IMR-90 (cell line): Measurements from ENCODE around the gene MEN1. TPM values are rescaled to one million over a fixed set of nuclear protein-coding genes. Genes with fewer than 3 reads are reported as not detected.
A peak's percentile ranks its signal among the peaks of the same experiment; 100 is the strongest.

ENCODE experiments used
- ATAC-seq: fragments of 200-7000 bp; cut with Tn5 transposase; 2 replicates; pipeline ENCODE4 v1.9.1; 2020; ENCODE audit warnings: low read depth, mild to moderate bottlenecking, moderate library complexity
- BruUV-seq: library from RNA; stranded (reverse); fragments of 400-500 nt; replicated peaks from 2 replicates; lab custom pipeline; 2021; lab: Mats Ljungman, UMichigan
- CTCF ChIA-PET: fragments of 300-600 bp; formaldehyde crosslinking; extraction: SDS; loops from one replicate; lab custom pipeline; 2021; ENCODE audit warnings: antibody characterized with exemption; lab: Yijun Ruan, JAX
- POLR2A ChIA-PET: fragments of 300-600 bp; sonication (Branson Sonifier 250); formaldehyde crosslinking; loops from one replicate; lab custom pipeline; 2022; ENCODE audit warnings: antibody characterized with exemption; ENCODE audit not compliant: unreplicated experiment; lab: Charles Lee
- DNase-seq: peaks from one replicate; pipeline ENCODE4 v3.0.0; 2013
- H2AFZ ChIP-seq: replicated peaks from 2 replicates; pipeline ENCODE3; 2013; ENCODE audit warnings: low read length, mild to moderate bottlenecking; ENCODE audit not compliant: poor library complexity
- H2AK5ac ChIP-seq: 2 replicates; pipeline ENCODE4 v1.6.1; 2013; ENCODE audit warnings: low read depth, low read length, inconsistent platforms
- H2AK9ac ChIP-seq: replicated peaks from 2 replicates; pipeline ENCODE3; 2013; ENCODE audit warnings: mild to moderate bottlenecking, low read depth, low read length, moderate library complexity; ENCODE audit not compliant: poor library complexity
- H2BK120ac ChIP-seq: 2 replicates; pipeline ENCODE4 v1.6.1; 2013; ENCODE audit warnings: low read depth, low read length, inconsistent platforms
- H2BK15ac ChIP-seq: 3 replicates; pipeline ENCODE4 v1.6.1; 2013; ENCODE audit warnings: low read depth, low read length, inconsistent platforms
- H2BK20ac ChIP-seq: 2 replicates; pipeline ENCODE4 v1.6.1; 2013; ENCODE audit warnings: low read depth, mild to moderate bottlenecking, inconsistent platforms, low read length, moderate library complexity
- H2BK5ac ChIP-seq: 2 replicates; pipeline ENCODE4 v1.6.1; 2013; ENCODE audit warnings: mild to moderate bottlenecking, low read depth, low read length, inconsistent platforms; ENCODE audit not compliant: poor library complexity, severe bottlenecking
- H3K14ac ChIP-seq: replicated peaks from 2 replicates; pipeline ENCODE4 v1.6.1; 2013; ENCODE audit warnings: low read depth, low read length, inconsistent platforms
- H3K18ac ChIP-seq: 2 replicates; pipeline ENCODE4 v1.6.1; 2013; ENCODE audit warnings: low read depth, low read length, control low read depth
- H3K23ac ChIP-seq: 2 replicates; pipeline ENCODE4 v1.6.1; 2013; ENCODE audit warnings: low read depth, low read length, inconsistent platforms
- H3K27ac ChIP-seq: 2 replicates; pipeline ENCODE4 v1.5.1; 2013; ENCODE audit warnings: mild to moderate bottlenecking, control low read depth, low read length; ENCODE audit not compliant: insufficient read depth
- H3K27me3 ChIP-seq: 2 replicates; pipeline ENCODE4 v1.6.1; 2013; ENCODE audit warnings: low read length; ENCODE audit not compliant: control insufficient read depth, insufficient read depth
- H3K36me3 ChIP-seq: 2 replicates; pipeline ENCODE4 v1.6.1; 2013; ENCODE audit warnings: low read length, mixed read lengths; ENCODE audit not compliant: control insufficient read depth, insufficient read depth
- H3K4ac ChIP-seq: 2 replicates; pipeline ENCODE4 v1.6.1; 2013; ENCODE audit warnings: low read depth, low read length, inconsistent platforms
- H3K4me1 ChIP-seq: 2 replicates; pipeline ENCODE4 v1.6.1; 2013; ENCODE audit warnings: low read length, mixed read lengths; ENCODE audit not compliant: control insufficient read depth, insufficient read depth
- H3K4me2 ChIP-seq: 2 replicates; pipeline ENCODE4 v1.6.1; 2013; ENCODE audit warnings: low read depth, mild to moderate bottlenecking, control low read depth, low read length, moderate library complexity
- H3K4me3 ChIP-seq: 2 replicates; pipeline ENCODE4 v1.5.1; 2013; ENCODE audit warnings: low read depth, mild to moderate bottlenecking, control low read depth, low read length, moderate library complexity; ENCODE audit not compliant: insufficient read depth
- H3K56ac ChIP-seq: 2 replicates; pipeline ENCODE4 v1.6.1; 2013; ENCODE audit warnings: low read length, inconsistent platforms; ENCODE audit not compliant: insufficient read depth; ENCODE audit errors: extremely low read depth
- H3K79me1 ChIP-seq, 2 experiments: 2 replicates each; pipeline ENCODE4 v1.6.1; 2013; ENCODE audit warnings: low read length in 2 of 2, inconsistent platforms in 1 of 2, low read depth in 1 of 2
- H3K9ac ChIP-seq: 2 replicates; pipeline ENCODE4 v1.6.1; 2013; ENCODE audit warnings: low read depth, low read length, control low read depth
- H3K9me1 ChIP-seq: 2 replicates; pipeline ENCODE4 v1.6.1; 2013; ENCODE audit warnings: low read length, inconsistent platforms; ENCODE audit not compliant: insufficient read depth
- H3K9me3 ChIP-seq: 2 replicates; pipeline ENCODE4 v1.6.1; 2013; ENCODE audit warnings: low read length; ENCODE audit not compliant: control insufficient read depth, insufficient read depth
- H4K20me1 ChIP-seq: 2 replicates; pipeline ENCODE4 v1.6.1; 2013; ENCODE audit warnings: low read length, inconsistent platforms; ENCODE audit not compliant: insufficient read depth
- H4K5ac ChIP-seq: 2 replicates; pipeline ENCODE4 v1.6.1; 2013; ENCODE audit warnings: mild to moderate bottlenecking, low read depth, low read length, control low read depth
- H4K8ac ChIP-seq, 2 experiments: 2 replicates each; pipeline ENCODE4 v1.6.1; 2013; ENCODE audit warnings: low read depth in 2 of 2, low read length in 2 of 2, control low read depth in 1 of 2, inconsistent platforms in 1 of 2
- H4K91ac ChIP-seq: 2 replicates; pipeline ENCODE4 v1.6.1; 2013; ENCODE audit warnings: low read depth, low read length, inconsistent platforms; ENCODE audit not compliant: insufficient read depth
- BHLHE40 ChIP-seq: fragments of 150-350 bp; IDR thresholded peaks from 2 replicates; pipeline ENCODE4 v1.6.1; 2016; ENCODE audit warnings: mild to moderate bottlenecking, low read depth, low read length
- CEBPB ChIP-seq: IDR thresholded peaks from 2 replicates; pipeline ENCODE4 v1.6.1; 2012; ENCODE audit warnings: low read depth, low read length, improper control_type of control experiment
- CHD1 ChIP-seq: IDR thresholded peaks from 2 replicates; pipeline ENCODE4 v1.6.1; 2012; ENCODE audit warnings: low read depth, low read length, improper control_type of control experiment
- FOS ChIP-seq: fragments of 150-350 bp; IDR thresholded peaks from 2 replicates; pipeline ENCODE4 v1.6.1; 2016; ENCODE audit warnings: low read depth, low read length
- MAFK ChIP-seq: IDR thresholded peaks from 2 replicates; pipeline ENCODE4 v1.6.1; 2012; ENCODE audit warnings: low read depth, low read length, improper control_type of control experiment
- MAZ ChIP-seq: IDR thresholded peaks from 2 replicates; pipeline ENCODE4 v1.6.1; 2012; ENCODE audit warnings: low read depth, mild to moderate bottlenecking, low read length, improper control_type of control experiment, moderate library complexity, borderline replicate concordance
- MXI1 ChIP-seq: IDR thresholded peaks from 2 replicates; pipeline ENCODE4 v1.6.1; 2012; ENCODE audit warnings: low read depth, mild to moderate bottlenecking, low read length, moderate library complexity, borderline replicate concordance
- NFE2L2 ChIP-seq: fragments of 150-350 bp; IDR thresholded peaks from 2 replicates; pipeline ENCODE4 v1.6.1; 2016; ENCODE audit warnings: low read depth, mild to moderate bottlenecking, low read length
- POLR2A ChIP-seq: IDR thresholded peaks from 2 replicates; pipeline ENCODE4 v1.6.1; 2012; ENCODE audit warnings: mild to moderate bottlenecking, low read depth, low read length
- RAD21 ChIP-seq: IDR thresholded peaks from 2 replicates; pipeline ENCODE4 v1.6.1; 2012; ENCODE audit warnings: low read length, improper control_type of control experiment
- RCOR1 ChIP-seq: IDR thresholded peaks from 2 replicates; pipeline ENCODE4 v1.6.1; 2012; ENCODE audit warnings: mild to moderate bottlenecking, low read length, improper control_type of control experiment; ENCODE audit not compliant: insufficient replicate concordance
- RFX5 ChIP-seq: IDR thresholded peaks from 2 replicates; pipeline ENCODE4 v1.8.0; 2012; ENCODE audit warnings: low read depth, mild to moderate bottlenecking, low read length, moderate library complexity
- SMC3 ChIP-seq: fragments of 150-350 bp; IDR thresholded peaks from 2 replicates; pipeline ENCODE4 v1.6.1; 2016; ENCODE audit warnings: low read depth, mild to moderate bottlenecking, antibody characterized with exemption, low read length, moderate library complexity
- WGBS, 2 experiments: methylation state at CpG; one replicate each; pipeline versions ENCODE4 v1.1.5 to v1.1.7; 2013; ENCODE audit warnings: missing lambda C conversion rate in 2 of 2; ENCODE audit not compliant: insufficient read length in 1 of 2; ENCODE audit errors: extremely low coverage in 2 of 2; 5-methylcytosine and 5-hydroxymethylcytosine counted together
- dilution Hi-C: fragments of 300-500 bp; cut with HindIII; formaldehyde crosslinking; loops from one replicate; pipeline ENCODE4 v1.14.3; 2018; ENCODE audit warnings: low sequenced_read_pairs; ENCODE audit not compliant: unreplicated experiment
- in situ Hi-C: fragments of 300-500 bp; cut with MboI; formaldehyde crosslinking; loops from 3 replicates; pipeline ENCODE4 v1.14.3; 2019; ENCODE audit warnings: low sequenced_read_pairs, inconsistent platforms, mixed read lengths
- intact Hi-C: fragments of 100-400 bp; cut with micrococcal nuclease; formaldehyde crosslinking; loops from 2 replicates; pipeline ENCODE4 v1.10.0; 2022
- polyA plus RNA-seq, 3 experiments: library from polyadenylated mRNA; depleted of rRNA; stranded (reverse); fragments of >200 nt; gene quantifications; 2 replicates each; pipeline ENCODE4 v1.2.3, GENCODE V29; 2012; ENCODE audit warnings: low replicate concordance in 1 of 3
- total RNA-seq: library from RNA; depleted of rRNA; stranded (reverse); fragments of >200 nt; gene quantifications from 2 replicates; pipeline ENCODE4 v1.2.3, GENCODE V29; 2012
- TF ChIP-seq, protein P1 (sequence below): fragments of 150-350 bp; IDR thresholded peaks from 2 replicates; pipeline ENCODE4 v1.6.1; 2016; ENCODE audit warnings: low read depth, mild to moderate bottlenecking, low read length, moderate library complexity, borderline replicate concordance
- TF ChIP-seq, protein P2 (sequence below): conservative IDR thresholded peaks from 2 replicates; pipeline ENCODE4 v1.5.1; 2012; ENCODE audit warnings: mild to moderate bottlenecking, low read depth, low read length, improper control_type of control experiment
- TF ChIP-seq, protein P3 (sequence below): fragments of 150-350 bp; IDR thresholded peaks from 2 replicates; pipeline ENCODE4 v1.6.1; 2017; ENCODE audit warnings: mild to moderate bottlenecking, antibody characterized with exemption, low read length, low read depth

Gene MEN1
- total and polyA plus RNA-seq, 2 of the 4 experiments (the other 2 are of a cell fraction), result 8.8 to 35.7 TPM

DNA sequence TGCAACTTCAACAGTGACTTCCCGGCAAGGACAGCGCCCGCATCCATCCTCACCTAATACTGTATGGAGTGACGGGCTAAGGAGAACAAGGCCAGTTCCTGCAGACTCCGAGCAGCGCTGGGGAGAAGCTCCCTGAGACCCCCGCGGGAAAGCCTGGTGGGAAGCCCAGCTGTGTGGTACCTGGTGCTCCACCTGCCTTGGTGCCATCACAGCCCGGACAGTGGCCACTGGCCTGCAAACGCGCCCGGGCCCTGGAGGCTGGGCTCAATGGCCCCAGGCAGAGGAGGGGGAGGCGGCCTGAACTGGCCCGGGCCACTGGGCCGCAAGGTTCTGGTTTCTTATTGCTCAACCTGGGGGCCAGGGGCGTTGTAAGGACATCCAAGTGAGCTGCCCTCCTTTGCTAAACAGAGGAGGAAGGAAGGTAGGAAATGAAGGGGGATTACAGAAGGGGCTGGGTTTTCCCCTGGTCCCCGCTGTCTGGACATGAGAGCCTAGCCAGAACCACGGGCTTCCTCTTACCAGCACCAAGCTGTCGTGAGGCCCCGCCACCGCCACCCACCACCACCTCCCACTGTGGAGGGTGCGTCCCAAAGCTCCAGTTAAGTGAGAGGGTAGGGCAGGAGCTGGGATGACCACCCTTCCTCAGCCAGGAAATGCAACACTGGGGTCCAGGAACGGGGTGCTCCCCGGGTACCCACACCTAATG lies 42.6 kb upstream of the MEN1 start:
- WGBS, 2 experiments, result no CpG with 5 or more reads among the region's 24 CpGs
- CTCF ChIA-PET, result no interaction called here

More for the DNA sequence above, 42.6 kb upstream of the MEN1 start:
- Histone ChIP-seq H2BK120ac (no peak overlapping the region; the same call in 1 of the 2 replicates), H2BK20ac (no peak overlapping the region), H2BK15ac (no peak overlapping the region), H4K5ac (no peak overlapping the region), H2AFZ (no peak overlapping the region), H3K27me3 (no peaks in the 10 kb centered on the region), H3K4ac (peak overlapping the region; percentile 28; the same call in 1 of the 2 replicates), H3K9ac (no peak overlapping the region), H2AK9ac (no peak overlapping the region), H4K8ac (no peak overlapping the region; a peak in 1 of 4 replicates), H3K4me3 (no peak overlapping the region), H4K91ac (no peak overlapping the region), H3K9me1 (peaks cover 25% of the 10 kb centered on the region), H3K23ac (no peak overlapping the region), H3K36me3 (peaks cover 35% of the 10 kb centered on the region), H3K4me2 (no peak overlapping the region), H3K56ac (no peak overlapping the region), H4K20me1 (peaks cover 5% of the 10 kb centered on the region; the same call in 1 of the 2 replicates), H2AK5ac (peak overlapping the region; percentile 75), H3K14ac (no peak overlapping the region), H3K79me1 (peaks cover 20 to 77% of the 10 kb centered on the region in 2 experiments), H3K18ac (no peak overlapping the region), H2BK5ac (no peak overlapping the region), H3K4me1 (peaks cover 36% of the 10 kb centered on the region), H3K27ac (no peak overlapping the region; the same call in 1 of the 2 replicates), H3K9me3 (no peaks in the 10 kb centered on the region)
- TSS peak; percentile 70 for BruUV-seq
- dilution Hi-C loops (no loop called here), intact Hi-C loops (no loop called here), in situ Hi-C loops (no loop called here)
- no peak for TF ChIP-seq SMC3
- no peak for TF ChIP-seq MXI1
- no peak for TF ChIP-seq RFX5
- no peak for TF ChIP-seq RAD21
- TF ChIP-seq, protein P1, sequence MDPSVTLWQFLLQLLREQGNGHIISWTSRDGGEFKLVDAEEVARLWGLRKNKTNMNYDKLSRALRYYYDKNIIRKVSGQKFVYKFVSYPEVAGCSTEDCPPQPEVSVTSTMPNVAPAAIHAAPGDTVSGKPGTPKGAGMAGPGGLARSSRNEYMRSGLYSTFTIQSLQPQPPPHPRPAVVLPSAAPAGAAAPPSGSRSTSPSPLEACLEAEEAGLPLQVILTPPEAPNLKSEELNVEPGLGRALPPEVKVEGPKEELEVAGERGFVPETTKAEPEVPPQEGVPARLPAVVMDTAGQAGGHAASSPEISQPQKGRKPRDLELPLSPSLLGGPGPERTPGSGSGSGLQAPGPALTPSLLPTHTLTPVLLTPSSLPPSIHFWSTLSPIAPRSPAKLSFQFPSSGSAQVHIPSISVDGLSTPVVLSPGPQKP, result no peak
- TF ChIP-seq, protein P2, sequence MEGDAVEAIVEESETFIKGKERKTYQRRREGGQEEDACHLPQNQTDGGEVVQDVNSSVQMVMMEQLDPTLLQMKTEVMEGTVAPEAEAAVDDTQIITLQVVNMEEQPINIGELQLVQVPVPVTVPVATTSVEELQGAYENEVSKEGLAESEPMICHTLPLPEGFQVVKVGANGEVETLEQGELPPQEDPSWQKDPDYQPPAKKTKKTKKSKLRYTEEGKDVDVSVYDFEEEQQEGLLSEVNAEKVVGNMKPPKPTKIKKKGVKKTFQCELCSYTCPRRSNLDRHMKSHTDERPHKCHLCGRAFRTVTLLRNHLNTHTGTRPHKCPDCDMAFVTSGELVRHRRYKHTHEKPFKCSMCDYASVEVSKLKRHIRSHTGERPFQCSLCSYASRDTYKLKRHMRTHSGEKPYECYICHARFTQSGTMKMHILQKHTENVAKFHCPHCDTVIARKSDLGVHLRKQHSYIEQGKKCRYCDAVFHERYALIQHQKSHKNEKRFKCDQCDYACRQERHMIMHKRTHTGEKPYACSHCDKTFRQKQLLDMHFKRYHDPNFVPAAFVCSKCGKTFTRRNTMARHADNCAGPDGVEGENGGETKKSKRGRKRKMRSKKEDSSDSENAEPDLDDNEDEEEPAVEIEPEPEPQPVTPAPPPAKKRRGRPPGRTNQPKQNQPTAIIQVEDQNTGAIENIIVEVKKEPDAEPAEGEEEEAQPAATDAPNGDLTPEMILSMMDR, result no peak
- no peak for TF ChIP-seq CEBPB
- no peak for TF ChIP-seq MAFK
- no peak for TF ChIP-seq NFE2L2
- TF ChIP-seq, protein P3, sequence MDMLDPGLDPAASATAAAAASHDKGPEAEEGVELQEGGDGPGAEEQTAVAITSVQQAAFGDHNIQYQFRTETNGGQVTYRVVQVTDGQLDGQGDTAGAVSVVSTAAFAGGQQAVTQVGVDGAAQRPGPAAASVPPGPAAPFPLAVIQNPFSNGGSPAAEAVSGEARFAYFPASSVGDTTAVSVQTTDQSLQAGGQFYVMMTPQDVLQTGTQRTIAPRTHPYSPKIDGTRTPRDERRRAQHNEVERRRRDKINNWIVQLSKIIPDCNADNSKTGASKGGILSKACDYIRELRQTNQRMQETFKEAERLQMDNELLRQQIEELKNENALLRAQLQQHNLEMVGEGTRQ, result no peak
- TF ChIP-seq FOS, result no peak
- TF ChIP-seq MAZ, result no peak
- no peak for TF ChIP-seq CHD1
- TF ChIP-seq RCOR1, result no peak
- no peak for TF ChIP-seq POLR2A
- TF ChIP-seq BHLHE40, result no peak
- no peak for DNase-seq
- ATAC-seq, result no peak
- POLR2A ChIA-PET, result no interaction called here
